Left ventricle myocardium inferior (tissue), 1 donor: Measurements from ENCODE around the gene ALDH16A1. TPM values are rescaled to one million over a fixed set of nuclear protein-coding genes. Genes with fewer than 3 reads are reported as not detected.

Experiments
- DNase-seq: peaks from one replicate; pipeline ENCODE4 v3.0.0-alpha.2; 2020
- H3K27ac ChIP-seq: fragments of 200-600 bp; replicated peaks from 2 replicates; pipeline ENCODE4 v1.8.0; 2021
- H3K27me3 ChIP-seq: fragments of 200-600 bp; 2 replicates; pipeline ENCODE4 v1.8.0; 2021; ENCODE audit warnings: low read depth
- H3K36me3 ChIP-seq: fragments of 200-600 bp; 2 replicates; pipeline ENCODE4 v1.8.0; 2021
- H3K4me1 ChIP-seq: fragments of 200-600 bp; 2 replicates; pipeline ENCODE4 v1.8.0; 2021
- H3K4me3 ChIP-seq: fragments of 200-600 bp; 2 replicates; pipeline ENCODE4 v1.8.0; 2021; ENCODE audit warnings: mild to moderate bottlenecking, moderate library complexity
- H3K9me3 ChIP-seq: fragments of 200-600 bp; replicated peaks from 2 replicates; pipeline ENCODE4 v1.8.0; 2021
- intact Hi-C: fragments of 100-400 bp; cut with micrococcal nuclease; formaldehyde crosslinking; loops from one replicate; pipeline ENCODE4 v1.11.0; 2022
- total RNA-seq: library from RNA; stranded (reverse); fragmentation: NEBNext Ultra II Directional; extraction: Animal tissue kit (Norgen Biotek cat#: 25700); gene quantifications from one replicate; pipeline ENCODE4 v1.2.1, GENCODE V29; 2021
- TF ChIP-seq, protein P1 (sequence below): fragments of 200-600 bp; IDR thresholded peaks from 2 replicates; pipeline ENCODE4 v1.8.0; 2021; ENCODE audit warnings: antibody characterized with exemption, mild to moderate bottlenecking, borderline replicate concordance
- donor health status: DM: no; HTN: yes; CAD: no; lungs with severe emphysema.

ALDH16A1 gene
- total RNA-seq, 1 donor from 2014 or later, result 9.6 TPM

DNA sequence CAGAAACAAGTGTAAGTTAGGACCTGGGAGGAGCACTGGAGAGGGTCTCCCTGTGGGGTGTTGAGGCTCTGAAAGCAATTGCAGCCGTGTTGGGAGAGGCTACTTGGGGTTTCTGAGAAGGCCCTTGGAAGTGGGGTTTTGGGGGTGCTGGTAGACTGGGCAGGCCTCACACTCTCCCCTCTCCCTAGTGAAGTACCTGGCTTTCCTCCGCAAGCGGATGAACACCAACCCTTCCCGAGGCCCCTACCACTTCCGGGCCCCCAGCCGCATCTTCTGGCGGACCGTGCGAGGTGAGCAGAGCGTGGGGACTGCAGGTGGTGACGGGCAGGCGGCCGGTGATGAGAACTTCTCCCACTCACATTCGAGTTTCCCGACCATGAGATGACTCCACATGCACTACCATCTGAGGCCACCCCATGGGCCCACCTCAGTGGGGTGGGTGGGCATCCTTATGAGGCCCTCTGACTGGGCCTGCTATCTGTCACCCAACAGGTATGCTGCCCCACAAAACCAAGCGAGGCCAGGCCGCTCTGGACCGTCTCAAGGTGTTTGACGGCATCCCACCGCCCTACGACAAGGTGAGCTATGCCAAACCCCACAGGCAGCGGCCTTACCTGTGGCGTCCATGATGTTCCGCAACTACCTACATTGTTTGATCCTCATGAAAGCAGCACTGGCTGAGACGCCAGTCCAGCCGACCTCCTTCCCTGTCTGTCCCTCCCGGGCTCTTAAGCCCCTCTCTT lies 37.4 kb downstream of the ALDH16A1 start:
- Histone ChIP-seq H3K27me3 (no peaks in the 10 kb centered on the region), H3K4me1 (peaks cover 44% of the 10 kb centered on the region), H3K27ac (peak overlapping the region; percentile 93), H3K9me3 (no peaks in the 10 kb centered on the region), H3K36me3 (peaks cover 43% of the 10 kb centered on the region), H3K4me3 (peak overlapping the region; percentile 98)
- TF ChIP-seq, protein P1, sequence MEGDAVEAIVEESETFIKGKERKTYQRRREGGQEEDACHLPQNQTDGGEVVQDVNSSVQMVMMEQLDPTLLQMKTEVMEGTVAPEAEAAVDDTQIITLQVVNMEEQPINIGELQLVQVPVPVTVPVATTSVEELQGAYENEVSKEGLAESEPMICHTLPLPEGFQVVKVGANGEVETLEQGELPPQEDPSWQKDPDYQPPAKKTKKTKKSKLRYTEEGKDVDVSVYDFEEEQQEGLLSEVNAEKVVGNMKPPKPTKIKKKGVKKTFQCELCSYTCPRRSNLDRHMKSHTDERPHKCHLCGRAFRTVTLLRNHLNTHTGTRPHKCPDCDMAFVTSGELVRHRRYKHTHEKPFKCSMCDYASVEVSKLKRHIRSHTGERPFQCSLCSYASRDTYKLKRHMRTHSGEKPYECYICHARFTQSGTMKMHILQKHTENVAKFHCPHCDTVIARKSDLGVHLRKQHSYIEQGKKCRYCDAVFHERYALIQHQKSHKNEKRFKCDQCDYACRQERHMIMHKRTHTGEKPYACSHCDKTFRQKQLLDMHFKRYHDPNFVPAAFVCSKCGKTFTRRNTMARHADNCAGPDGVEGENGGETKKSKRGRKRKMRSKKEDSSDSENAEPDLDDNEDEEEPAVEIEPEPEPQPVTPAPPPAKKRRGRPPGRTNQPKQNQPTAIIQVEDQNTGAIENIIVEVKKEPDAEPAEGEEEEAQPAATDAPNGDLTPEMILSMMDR, result no peak
- intact Hi-C loops, result no loop called here
- no peak for DNase-seq

DNA sequence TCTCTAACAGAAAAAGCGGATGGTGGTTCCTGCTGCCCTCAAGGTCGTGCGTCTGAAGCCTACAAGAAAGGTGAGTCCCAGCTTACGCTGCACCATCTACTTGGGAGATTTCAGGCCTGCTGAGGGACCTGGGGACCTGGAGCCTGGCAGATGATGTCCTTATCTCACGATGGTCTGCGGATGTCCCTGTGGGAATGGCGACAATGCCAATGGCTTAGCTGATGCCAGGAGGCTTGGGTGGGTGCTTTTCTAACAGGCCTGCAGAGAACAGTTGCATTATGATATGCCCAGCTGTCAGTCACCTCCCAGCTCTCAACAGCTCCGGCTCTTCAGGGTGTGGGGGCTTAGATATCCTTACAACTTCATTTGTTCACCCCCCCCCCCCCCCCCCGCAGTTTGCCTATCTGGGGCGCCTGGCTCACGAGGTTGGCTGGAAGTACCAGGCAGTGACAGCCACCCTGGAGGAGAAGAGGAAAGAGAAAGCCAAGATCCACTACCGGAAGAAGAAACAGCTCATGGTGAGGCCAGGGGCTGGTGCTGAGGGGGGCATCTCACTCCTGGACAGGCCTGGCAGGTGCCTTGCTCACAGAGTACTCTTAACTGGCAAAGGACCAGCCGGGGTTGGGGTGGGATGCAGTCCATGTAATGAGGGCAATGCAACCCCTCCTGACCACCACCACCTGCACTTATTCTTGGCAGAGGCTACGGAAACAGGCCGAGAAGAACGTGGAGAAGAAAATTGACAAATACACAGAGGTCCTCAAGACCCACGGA lies 38.2 kb downstream of the ALDH16A1 start:
- no peak overlapping the region for H3K4me3 ChIP-seq
- no peaks in the 10 kb centered on the region for H3K9me3 ChIP-seq
- TF ChIP-seq, protein P1, result no peak
- intact Hi-C loops, result no loop called here
- peaks cover 43% of the 10 kb centered on the region for H3K36me3 ChIP-seq
- peaks cover 47% of the 10 kb centered on the region for H3K4me1 ChIP-seq
- no peak for DNase-seq
- no peaks in the 10 kb centered on the region for H3K27me3 ChIP-seq
- no peak overlapping the region for H3K27ac ChIP-seq

DNA sequence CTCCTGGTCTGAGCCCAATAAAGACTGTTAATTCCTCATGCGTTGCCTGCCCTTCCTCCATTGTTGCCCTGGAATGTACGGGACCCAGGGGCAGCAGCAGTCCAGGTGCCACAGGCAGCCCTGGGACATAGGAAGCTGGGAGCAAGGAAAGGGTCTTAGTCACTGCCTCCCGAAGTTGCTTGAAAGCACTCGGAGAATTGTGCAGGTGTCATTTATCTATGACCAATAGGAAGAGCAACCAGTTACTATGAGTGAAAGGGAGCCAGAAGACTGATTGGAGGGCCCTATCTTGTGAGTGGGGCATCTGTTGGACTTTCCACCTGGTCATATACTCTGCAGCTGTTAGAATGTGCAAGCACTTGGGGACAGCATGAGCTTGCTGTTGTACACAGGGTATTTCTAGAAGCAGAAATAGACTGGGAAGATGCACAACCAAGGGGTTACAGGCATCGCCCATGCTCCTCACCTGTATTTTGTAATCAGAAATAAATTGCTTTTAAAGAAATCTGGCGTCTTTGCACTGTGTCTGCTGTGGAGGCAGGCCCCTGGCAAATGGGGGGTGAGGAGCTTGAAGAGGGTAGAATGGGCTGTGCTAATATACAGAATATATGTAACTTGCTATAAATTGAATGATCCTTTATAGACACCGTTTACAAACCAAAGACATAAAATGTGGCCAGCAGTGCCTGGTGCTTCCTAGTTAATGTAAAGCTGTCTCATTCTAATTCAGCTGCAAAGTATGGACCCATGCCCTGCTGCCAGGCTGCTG lies 39.0 kb downstream of the ALDH16A1 start:
- no peak overlapping the region for H3K27ac ChIP-seq
- no peak for DNase-seq
- no peak overlapping the region for H3K4me3 ChIP-seq
- no peaks in the 10 kb centered on the region for H3K27me3 ChIP-seq
- TF ChIP-seq, protein P1, result no peak
- H3K4me1 ChIP-seq, result peaks cover 53% of the 10 kb centered on the region
- intact Hi-C loops, result no loop called here
- peaks cover 43% of the 10 kb centered on the region for H3K36me3 ChIP-seq
- H3K9me3 ChIP-seq, result no peaks in the 10 kb centered on the region

DNA sequence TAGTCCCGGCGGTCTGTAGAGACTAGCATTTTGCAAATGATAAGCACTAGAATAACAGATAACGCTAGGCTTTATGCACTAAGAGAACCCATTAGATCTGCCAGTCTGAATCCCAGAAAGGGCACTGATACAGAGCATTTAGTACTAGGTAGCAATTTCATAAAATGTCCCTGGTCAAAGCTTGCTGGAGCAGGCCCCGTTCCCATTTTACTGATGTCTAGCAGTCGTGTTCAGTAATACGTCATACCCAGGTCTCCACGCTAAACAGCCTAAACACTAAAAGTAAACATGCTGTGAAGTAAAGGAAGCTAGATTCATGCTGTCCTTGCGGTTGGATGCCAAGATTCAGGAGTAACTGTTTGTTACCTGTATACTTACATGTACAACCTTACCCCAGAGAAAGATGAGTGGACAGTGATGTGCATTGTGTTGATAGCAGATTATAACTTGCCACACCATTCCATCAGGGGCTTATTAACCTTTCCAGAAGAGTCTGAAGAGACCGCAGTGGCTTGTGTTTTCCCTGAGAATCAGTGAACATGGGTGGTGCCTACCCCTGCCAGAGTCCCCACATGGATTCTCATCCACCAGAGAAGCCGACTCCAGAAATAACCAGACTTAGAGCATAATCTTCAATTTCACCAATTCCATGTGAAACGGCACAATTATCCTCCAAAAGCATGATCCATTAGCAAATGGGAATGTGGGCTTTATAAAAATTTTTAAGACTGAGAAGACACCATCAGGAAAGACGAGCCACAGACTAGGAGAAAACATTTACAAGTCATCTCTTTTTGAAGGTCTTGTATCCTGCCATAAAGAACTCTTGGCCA lies 39.8 kb downstream of the ALDH16A1 start:
- Histone ChIP-seq H3K27ac (no peak overlapping the region), H3K27me3 (no peaks in the 10 kb centered on the region), H3K9me3 (no peaks in the 10 kb centered on the region), H3K36me3 (peaks cover 50% of the 10 kb centered on the region), H3K4me1 (peaks cover 56% of the 10 kb centered on the region), H3K4me3 (no peak overlapping the region)
- DNase-seq, result no peak
- TF ChIP-seq, protein P1, result no peak
- intact Hi-C loops, result no loop called here
